GM12864 (cell line): ENCODE measurements around the gene CARD9.
"Not testable (repeated sequence)": the region's sequence is repeated elsewhere in the genome, so short reads cannot be mapped to it uniquely, and the experiment has no call there.

Source experiments
- DNase-seq: peaks from one replicate; pipeline ENCODE4 v3.0.0-alpha.2; 2011; ENCODE audit warnings: low read depth
- H3K4me3 ChIP-seq: 2 replicates; pipeline ENCODE4 v1.5.1; 2011; ENCODE audit warnings: mild to moderate bottlenecking, low read depth, low read length, control low read depth
- TF ChIP-seq, protein P1 (sequence below): IDR thresholded peaks from 2 replicates; pipeline ENCODE4 v1.5.1; 2011; ENCODE audit warnings: low read depth, mild to moderate bottlenecking, moderate library complexity, low read length, control low read depth, inconsistent platforms; ENCODE audit errors: missing control alignments

Gene CARD9

DNA sequence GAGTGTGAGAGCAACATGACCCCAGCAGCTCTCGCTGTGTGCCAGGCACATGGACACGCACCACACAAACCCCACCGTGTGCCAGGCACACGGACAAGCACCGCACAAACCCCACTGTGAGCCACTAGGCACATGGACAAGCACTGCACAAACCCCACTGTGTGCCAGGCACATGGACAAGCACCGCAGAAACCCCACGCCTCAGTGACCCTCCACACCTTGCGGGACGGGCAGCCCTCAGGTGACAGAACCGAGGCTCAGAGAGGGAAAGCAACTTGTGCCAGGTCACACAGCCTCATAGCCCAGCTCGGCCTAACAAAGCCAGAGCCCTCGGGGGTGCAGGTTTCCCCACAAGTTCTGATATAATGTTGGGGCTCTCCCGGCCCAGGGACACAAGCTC, 48.1 kb downstream of the CARD9 start:
- no peak overlapping the region for H3K4me3 ChIP-seq
- TF ChIP-seq, protein P1, sequence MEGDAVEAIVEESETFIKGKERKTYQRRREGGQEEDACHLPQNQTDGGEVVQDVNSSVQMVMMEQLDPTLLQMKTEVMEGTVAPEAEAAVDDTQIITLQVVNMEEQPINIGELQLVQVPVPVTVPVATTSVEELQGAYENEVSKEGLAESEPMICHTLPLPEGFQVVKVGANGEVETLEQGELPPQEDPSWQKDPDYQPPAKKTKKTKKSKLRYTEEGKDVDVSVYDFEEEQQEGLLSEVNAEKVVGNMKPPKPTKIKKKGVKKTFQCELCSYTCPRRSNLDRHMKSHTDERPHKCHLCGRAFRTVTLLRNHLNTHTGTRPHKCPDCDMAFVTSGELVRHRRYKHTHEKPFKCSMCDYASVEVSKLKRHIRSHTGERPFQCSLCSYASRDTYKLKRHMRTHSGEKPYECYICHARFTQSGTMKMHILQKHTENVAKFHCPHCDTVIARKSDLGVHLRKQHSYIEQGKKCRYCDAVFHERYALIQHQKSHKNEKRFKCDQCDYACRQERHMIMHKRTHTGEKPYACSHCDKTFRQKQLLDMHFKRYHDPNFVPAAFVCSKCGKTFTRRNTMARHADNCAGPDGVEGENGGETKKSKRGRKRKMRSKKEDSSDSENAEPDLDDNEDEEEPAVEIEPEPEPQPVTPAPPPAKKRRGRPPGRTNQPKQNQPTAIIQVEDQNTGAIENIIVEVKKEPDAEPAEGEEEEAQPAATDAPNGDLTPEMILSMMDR = no peak
- no peak for DNase-seq

DNA sequence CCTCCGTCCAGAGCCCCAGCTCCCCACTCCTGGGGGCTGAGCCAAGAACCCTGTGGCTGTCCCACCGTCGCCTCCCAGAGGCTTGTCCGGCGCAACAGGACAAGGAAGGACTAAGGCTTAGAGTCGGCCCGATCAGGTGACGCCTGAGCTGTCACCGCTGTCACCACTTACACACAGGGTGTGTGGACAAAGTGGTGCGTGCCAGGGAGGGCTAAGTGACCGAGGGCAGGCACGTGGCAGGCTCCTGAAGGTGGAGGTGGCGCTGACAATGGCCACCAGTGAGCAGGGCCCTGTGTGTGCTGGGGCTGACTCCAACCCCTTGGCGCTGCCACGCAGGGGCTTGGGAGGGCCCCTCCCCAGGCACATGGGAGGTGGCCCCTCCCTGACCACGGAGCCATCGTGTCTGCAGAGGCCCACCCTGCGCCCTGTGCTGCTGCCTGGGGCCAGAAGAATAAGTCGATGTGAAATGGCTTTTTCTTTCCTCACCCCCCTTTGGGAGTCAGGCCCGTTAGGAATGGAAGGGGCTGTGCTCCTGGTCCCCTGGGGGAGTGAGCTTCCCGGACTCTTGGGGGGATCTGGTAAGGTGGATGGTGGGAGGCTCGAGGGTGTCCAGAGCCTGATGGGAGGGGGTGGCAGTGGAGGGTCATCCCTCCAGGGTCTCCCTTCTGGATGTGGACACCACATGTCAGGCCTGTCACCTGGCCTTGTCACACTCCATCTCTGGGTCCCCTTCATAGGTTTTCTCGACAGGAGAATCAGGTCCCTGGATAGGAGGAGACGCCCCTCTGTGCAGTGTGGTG, 48.8 kb downstream of the CARD9 start:
- DNase-seq = no peak
- no peak overlapping the region for H3K4me3 ChIP-seq
- TF ChIP-seq, protein P1 = no peak

DNA sequence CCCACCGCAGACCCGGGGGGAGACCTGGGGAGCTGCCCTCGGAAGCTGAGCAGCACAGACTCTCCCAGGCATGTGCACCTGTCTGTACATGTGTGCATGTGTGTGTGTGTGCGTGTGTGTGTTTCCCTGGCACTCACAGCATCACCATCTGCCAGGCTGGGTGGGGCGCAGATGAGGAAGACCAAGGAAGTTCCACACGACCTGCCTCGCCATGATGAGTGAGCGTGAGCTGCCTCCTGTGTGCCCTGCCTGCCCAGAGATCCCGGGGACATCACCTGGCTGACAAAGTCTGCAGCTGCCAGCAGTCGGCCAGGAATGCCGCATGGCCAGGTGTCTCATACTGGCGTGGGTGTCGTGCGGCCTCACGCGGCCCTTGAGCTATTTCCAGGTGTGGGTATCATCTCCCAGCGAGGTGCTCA, 50.1 kb downstream of the CARD9 start:
- TF ChIP-seq, protein P1 = no peak
- H3K4me3 ChIP-seq = no peak overlapping the region
- DNase-seq = no peak

DNA sequence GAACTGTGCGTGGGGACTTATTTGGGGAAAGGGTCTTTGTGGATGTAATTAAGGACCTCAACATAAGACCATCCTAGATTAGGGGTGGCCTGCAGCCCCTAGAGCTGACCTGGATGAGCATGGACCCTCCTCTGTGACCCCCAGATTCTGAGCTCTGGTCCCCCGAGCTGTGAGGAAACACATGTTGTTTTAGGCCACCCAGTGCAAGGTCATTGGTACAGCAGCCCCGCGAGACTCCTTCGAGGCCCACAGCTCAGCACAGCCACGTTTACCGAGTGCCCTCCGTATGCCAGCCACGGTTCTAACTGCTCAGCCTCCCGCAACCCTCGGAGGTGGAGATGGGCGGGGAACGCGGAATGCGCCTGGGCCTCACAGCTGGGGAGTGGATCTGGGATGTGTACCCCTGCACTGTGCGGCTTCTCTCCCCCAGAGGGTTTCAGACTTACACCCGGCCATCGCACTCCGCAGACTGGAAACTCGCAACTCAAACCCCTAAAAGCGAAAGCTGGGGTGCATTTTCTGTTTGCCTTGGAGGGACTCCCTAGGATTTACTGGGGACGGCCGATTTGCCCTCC, 50.6 kb downstream of the CARD9 start:
- TF ChIP-seq, protein P1 = no peak
- no peak for DNase-seq
- no peak overlapping the region for H3K4me3 ChIP-seq

DNA sequence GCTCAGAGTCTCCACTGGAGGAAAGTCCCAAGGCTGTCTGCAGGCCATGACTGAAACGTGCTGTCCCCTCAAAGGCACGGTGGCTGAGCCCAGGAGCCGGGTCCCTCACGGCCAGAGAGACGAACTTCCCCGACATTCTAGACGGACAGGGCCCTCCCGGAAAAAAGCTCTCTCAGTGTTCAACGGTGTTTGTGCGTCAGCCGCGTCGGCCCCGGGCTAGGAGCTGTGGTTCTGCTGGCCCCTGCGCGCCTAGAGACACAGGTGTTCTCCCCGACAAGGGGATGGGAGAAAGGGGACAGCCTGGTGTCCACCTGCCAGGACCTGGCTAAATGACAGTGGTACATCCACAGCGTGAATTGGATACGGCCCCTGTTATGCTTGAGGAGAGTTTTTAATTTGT, 51.9 kb downstream of the CARD9 start:
- TF ChIP-seq, protein P1 = no peak
- no peak overlapping the region for H3K4me3 ChIP-seq
- DNase-seq = no peak

DNA sequence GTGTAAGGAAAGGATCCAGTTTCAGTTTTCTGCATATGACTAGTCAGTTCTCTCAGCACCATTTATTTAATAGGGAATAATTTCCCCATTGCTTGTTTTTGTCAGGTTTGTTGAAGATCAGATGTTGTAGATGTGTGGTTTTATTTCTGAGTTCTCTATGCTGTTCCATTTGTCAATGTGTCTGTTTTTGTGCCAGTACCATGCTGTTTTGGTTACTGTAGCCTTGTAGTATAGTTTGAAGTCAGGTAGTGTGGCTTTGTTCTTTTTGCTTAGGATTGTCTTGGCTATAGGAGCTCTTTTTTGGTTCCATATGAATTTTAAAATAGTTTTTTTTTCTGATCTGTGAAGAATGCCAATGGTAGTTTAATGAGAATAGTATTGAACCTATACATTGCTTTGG, 52.5 kb downstream of the CARD9 start:
- H3K4me3 ChIP-seq, DNase-seq: not testable (repeated sequence)

DNA sequence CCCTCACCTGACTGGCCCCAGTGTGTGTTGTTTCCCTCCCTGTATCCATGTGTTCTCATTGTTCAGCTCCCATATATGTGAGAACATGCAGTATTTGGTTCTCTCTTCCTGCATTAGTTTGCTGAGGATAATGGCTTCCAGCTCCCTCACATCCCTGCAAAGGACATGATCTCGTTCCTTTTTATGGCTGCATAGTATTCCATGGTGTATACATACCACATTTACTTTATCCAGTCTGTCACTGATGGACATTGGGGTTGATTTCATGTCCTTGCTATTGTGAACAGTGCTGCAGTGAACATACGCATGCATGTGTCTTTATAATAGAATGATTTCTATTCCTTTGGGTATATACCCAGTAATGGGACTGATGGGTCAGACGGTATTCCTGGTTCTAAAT, 53.5 kb downstream of the CARD9 start:
- not testable (repeated sequence) for H3K4me3 ChIP-seq, DNase-seq

DNA sequence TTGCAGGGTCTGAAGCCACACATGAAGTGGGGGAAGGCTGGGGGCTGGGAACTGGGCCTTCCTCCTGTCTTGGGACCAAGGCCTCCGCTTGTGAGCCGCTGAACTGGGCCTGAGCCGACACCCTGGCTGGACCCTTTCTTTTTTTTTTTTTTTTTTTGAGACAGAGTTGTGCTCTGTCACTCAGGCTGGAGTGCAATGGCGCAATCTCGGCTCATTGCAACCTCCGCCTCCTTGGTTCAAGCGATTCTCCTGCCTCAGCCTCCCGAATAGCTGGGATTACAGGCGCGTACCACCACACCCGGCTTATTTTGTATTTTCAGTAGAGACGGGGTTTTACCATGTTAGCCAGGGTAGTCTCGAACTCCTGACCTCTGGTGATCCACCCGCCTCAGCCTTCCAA, 54.2 kb downstream of the CARD9 start:
- DNase-seq, H3K4me3 ChIP-seq: not testable (repeated sequence)
